22Rv1 (cell line): ENCODE results near the gene TTN.

Experiments
- H3K27ac ChIP-seq: fragments of 450-650 bp; 2 replicates; pipeline ENCODE4 v1.5.1; 2017
- CTCF ChIP-seq: fragments of 450-650 bp; IDR thresholded peaks from 2 replicates; pipeline ENCODE4 v1.5.1; 2017; ENCODE audit warnings: mild to moderate bottlenecking
- ZFX ChIP-seq: fragments of 450-650 bp; IDR thresholded peaks from 2 replicates; pipeline ENCODE4 v1.6.1; 2017; ENCODE audit warnings: antibody characterized with exemption, borderline replicate concordance

TTN gene

GRCh38 chr2:178479758-178480226 lies 327.4 kb downstream of the TTN start:
- H3K27ac ChIP-seq = peak overlapping the region; percentile 86

GRCh38 chr2:178479275-178479616 lies 328.0 kb downstream of the TTN start:
- peak overlapping the region; percentile 86 for H3K27ac ChIP-seq
- TF ChIP-seq ZFX = no peak
- peak; percentile 49 for TF ChIP-seq CTCF

More at GRCh38 chr2:178479758-178480226, 327.4 kb downstream of the TTN start:
- TF ChIP-seq CTCF (no peak), ZFX (no peak)

- peak within 1 kb of the TSS; percentile 86 for H3K27ac ChIP-seq
- no peak for TF ChIP-seq ZFX
- peak; percentile 84 for TF ChIP-seq CTCF
Observed at GRCh38 chr2:178478439-178479274, 328.6 kb downstream of the TTN start, which contains the start of gene FKBP7. TSS of gene FKBP7 (minus strand) at chr2:178478600. CDS start at chr2:178478499, 101 bp downstream.

- TF ChIP-seq ZFX = no peak
- no peak for TF ChIP-seq CTCF
Observed at GRCh38 chr2:178478130-178478438, 329.1 kb downstream of the TTN start.

GRCh38 chr2:178477443-178478129 lies 329.6 kb downstream of the TTN start:
- TF ChIP-seq ZFX = no peak
- no peak for TF ChIP-seq CTCF
- peak overlapping the region; percentile 86 for H3K27ac ChIP-seq

More at GRCh38 chr2:178478130-178478438, 329.1 kb downstream of the TTN start:
- H3K27ac ChIP-seq = peak overlapping the region; percentile 86

- TF ChIP-seq ZFX = no peak
- no peak for TF ChIP-seq CTCF
Observed at GRCh38 chr2:178476477-178476876, 330.7 kb downstream of the TTN start.

More at GRCh38 chr2:178476477-178476876, 330.7 kb downstream of the TTN start:
- no peak overlapping the region for H3K27ac ChIP-seq
